PFSK-1 (cell line): ENCODE data around the gene TPBGL.

Experiments
- POLR2AphosphoS5 ChIP-seq: IDR thresholded peaks from 2 replicates; pipeline ENCODE4 v1.6.1; 2012; ENCODE audit warnings: low read depth, mild to moderate bottlenecking, control low read depth, low read length, moderate library complexity
- REST ChIP-seq, 2 experiments: IDR thresholded peaks; 2 replicates each; pipeline versions ENCODE4 v1.6.1 to v1.8.0; 2011 to 2012; ENCODE audit warnings: low read depth in 2 of 2, low read length in 2 of 2, control low read depth in 1 of 2, inconsistent platforms in 1 of 2, mild to moderate bottlenecking in 1 of 2, moderate library complexity in 1 of 2; ENCODE audit not compliant: insufficient read depth in 1 of 2
- SIN3A ChIP-seq: IDR thresholded peaks from 2 replicates; pipeline ENCODE4 v1.6.1; 2012; ENCODE audit warnings: mild to moderate bottlenecking, low read length, moderate library complexity, borderline replicate concordance; ENCODE audit not compliant: insufficient read depth
- TAF1 ChIP-seq: IDR thresholded peaks from 2 replicates; pipeline ENCODE4 v1.6.1; 2012; ENCODE audit warnings: low read length, control low read depth, borderline replicate concordance; ENCODE audit not compliant: insufficient read depth

GRCh38 chr11:75223954-75224643 is 16.5 kb upstream of the TPBGL start:
- TF ChIP-seq SIN3A (no peak), POLR2AphosphoS5 (no peak), TAF1 (no peak), REST (IDR thresholded peaks at IDR 0.05; ENCODE audit: insufficient read depth in 1 of 2, low read depth in 2 of 2, low read length in 2 of 2) (no peak)
